ENCODE results near the gene ZNF500. TPM values are rescaled to one million over a fixed set of nuclear protein-coding genes. Genes with fewer than 3 reads are reported as not detected.
A peak's percentile ranks its signal among the peaks of the same experiment; 100 is the strongest.

The ZNF500 gene
- total RNA-seq, 1 experiment from 2014 or later, result 18.3 TPM

DNA sequence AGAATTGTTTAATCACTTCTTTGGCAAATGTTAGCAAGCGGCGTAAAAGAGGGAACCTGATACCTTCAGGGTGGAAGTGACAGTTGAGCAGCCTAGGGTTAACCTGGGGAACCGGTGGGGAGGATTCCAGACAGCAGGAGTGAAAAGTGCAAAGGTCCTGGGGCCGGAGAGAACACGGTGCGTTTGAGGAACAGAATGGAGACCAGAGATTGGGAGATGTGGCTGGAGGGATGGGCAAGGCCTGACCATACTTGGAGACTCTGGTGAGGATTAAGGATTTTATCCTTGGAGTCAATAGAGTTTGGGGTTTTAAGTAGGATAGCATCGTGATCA, 2.3 kb upstream of the ZNF500 start:
- Histone ChIP-seq H3K4ac (ENCODE audit: low read depth, low read length) (no peak overlapping the region), H3K9ac (ENCODE audit: extremely low read depth, insufficient read length, low read length) (no peak overlapping the region), H2BK5ac (ENCODE audit: insufficient read length, low read length) (no peak overlapping the region), H3K14ac (ENCODE audit: insufficient read depth, low read length) (no peak overlapping the region), H2BK12ac (ENCODE audit: insufficient read length, low read depth, low read length) (no peak overlapping the region), H3K27me3 (ENCODE audit: insufficient read depth, low read length) (no peaks in the 10 kb centered on the region), H3K79me2 (ENCODE audit: insufficient read depth, low read length) (no peaks in the 10 kb centered on the region), H3K23ac (ENCODE audit: insufficient read length, low read depth, low read length) (no peak overlapping the region), H3K18ac (ENCODE audit: insufficient read length, low read depth, low read length) (no peak overlapping the region), H3K79me1 (ENCODE audit: insufficient read depth, low read depth, low read length, poor library complexity, severe bottlenecking) (no peaks in the 10 kb centered on the region), H3K4me2 (ENCODE audit: insufficient read depth, insufficient read length, low read length) (peak overlapping the region; percentile 92), H3K9me3 (ENCODE audit: control insufficient read depth, low read depth, low read length) (no peaks in the 10 kb centered on the region), H2AFZ (ENCODE audit: low read length) (no peak overlapping the region), H3K4me1 (ENCODE audit: insufficient read depth, low read length) (no peaks in the 10 kb centered on the region), H2AK5ac (ENCODE audit: insufficient read length, low read length) (no peak overlapping the region), H3K56ac (ENCODE audit: insufficient read length, low read depth, low read length) (no peak overlapping the region), H3K27ac (ENCODE audit: insufficient read length, low read depth, low read length) (no peak overlapping the region), H3T11ph (ENCODE audit: low read length) (no peak overlapping the region), H4K8ac (replicated peaks; ENCODE audit: insufficient read length, low read depth, low read length) (no peak overlapping the region), H4K91ac (ENCODE audit: insufficient read length, low read depth, low read length) (no peak overlapping the region), H4K5ac (ENCODE audit: insufficient read length, low read depth, low read length) (no peak overlapping the region), H2BK15ac (ENCODE audit: low read depth, low read length) (no peak overlapping the region), H4K20me1 (ENCODE audit: control insufficient read depth, insufficient read depth, insufficient read length) (no peaks in the 10 kb centered on the region), H2BK20ac (ENCODE audit: low read depth, low read length, poor library complexity, severe bottlenecking) (no peak overlapping the region), H3K23me2 (ENCODE audit: insufficient read length, low read depth, low read length, poor library complexity, severe bottlenecking) (peaks cover 8% of the 10 kb centered on the region), H2BK120ac (ENCODE audit: low read depth, low read length, poor library complexity, severe bottlenecking) (no peak overlapping the region)
- WGBS (ENCODE audit: extremely low coverage, insufficient read length, low lambda C conversion rate), result no CpG with 5 or more reads among the region's 7 CpGs
- Mint-ChIP-seq H3K27me3 (ENCODE audit: low read depth) (no peaks in the 10 kb centered on the region), H3K9me3 (no peaks in the 10 kb centered on the region), H3K27ac (peak overlapping the region in 1 of 3 experiments; percentile 23; a peak in 1 of 7 replicates), H3K4me3 (peak overlapping the region; percentile 73 to 84; a peak in 4 of 5 replicates), H3K4me1 (peaks cover 22 to 24% of the 10 kb centered on the region in 2 experiments), H3K36me3 (ENCODE audit: insufficient read depth in 1 of 3, low read depth in 3 of 3) (peaks cover 0 to 7% (median 0%) of the 10 kb centered on the region in 3 experiments; a peak in 4 of 7 replicates)
- DNase-seq, result no peak
- TF ChIP-seq CTCF (conservative IDR thresholded peaks at IDR 0.05), result no peak

All from H9 (cell line).